Parathyroid adenoma (tissue), 2 donors: Measurements from ENCODE around the gene GSN.
"Not testable (repeated sequence)": the region's sequence is repeated elsewhere in the genome, so short reads cannot be mapped to it uniquely, and the experiment has no call there.

Source experiments
- H2AFZ ChIP-seq: fragments of 300-600 bp; sonication (generic); one replicate; pipeline ENCODE4 v1.7.0; 2017; ENCODE audit warnings: antibody characterized with exemption, mild to moderate bottlenecking
- H3K27ac ChIP-seq: fragments of 300-600 bp; sonication (generic); one replicate; pipeline ENCODE4 v1.7.0; 2017
- H3K27me3 ChIP-seq: fragments of 300-600 bp; sonication (generic); one replicate; pipeline ENCODE4 v1.7.0; 2017; ENCODE audit warnings: low read length; ENCODE audit not compliant: control insufficient read depth, insufficient read depth
- H3K36me3 ChIP-seq: fragments of 300-600 bp; sonication (generic); one replicate; pipeline ENCODE4 v1.7.0; 2017; ENCODE audit warnings: low read length; ENCODE audit not compliant: control insufficient read depth, insufficient read depth
- H3K4me1 ChIP-seq: fragments of 300-600 bp; sonication (generic); one replicate; pipeline ENCODE4 v1.7.0; 2017; ENCODE audit warnings: control low read depth
- H3K4me2 ChIP-seq: fragments of 300-600 bp; sonication (generic); one replicate; pipeline ENCODE4 v1.7.0; 2017; ENCODE audit warnings: low read length
- H3K4me3 ChIP-seq: fragments of 300-600 bp; sonication (generic); one replicate; pipeline ENCODE4 v1.7.0; 2017; ENCODE audit warnings: low read depth, low read length
- H3K79me2 ChIP-seq: fragments of 300-600 bp; sonication (generic); one replicate; pipeline ENCODE4 v1.7.0; 2017; ENCODE audit warnings: control low read depth
- H3K9ac ChIP-seq: fragments of 300-600 bp; sonication (generic); one replicate; pipeline ENCODE4 v1.7.0; 2017; ENCODE audit warnings: mild to moderate bottlenecking
- H3K9me3 ChIP-seq: fragments of 300-600 bp; sonication (generic); one replicate; pipeline ENCODE4 v1.7.0; 2017; ENCODE audit warnings: low read length; ENCODE audit not compliant: control insufficient read depth
- CTCF ChIP-seq: fragments of 300-600 bp; sonication (generic); IDR thresholded peaks from one replicate; pipeline ENCODE4 v1.7.0; 2017; ENCODE audit warnings: antibody characterized with exemption, mild to moderate bottlenecking
- donor health status: primary hyperparathyroidism.

GSN gene

GRCh38 chr9:121289026-121289771, 21.2 kb downstream of the GSN start:
- no peaks in the 10 kb centered on the region for H3K27me3 ChIP-seq
- H3K9me3 ChIP-seq: no peaks in the 10 kb centered on the region
- peaks cover 6% of the 10 kb centered on the region for H3K4me1 ChIP-seq
- H3K27ac ChIP-seq: peak overlapping the region; percentile 59
- H3K4me2 ChIP-seq: no peak overlapping the region
- TF ChIP-seq CTCF: no peak
- peak overlapping the region; percentile 75 for H2AFZ ChIP-seq
- no peaks in the 10 kb centered on the region for H3K79me2 ChIP-seq
- no peak overlapping the region for H3K9ac ChIP-seq
- H3K4me3 ChIP-seq: no peak overlapping the region
- no peaks in the 10 kb centered on the region for H3K36me3 ChIP-seq

GRCh38 chr9:121289772-121290370, 21.9 kb downstream of the GSN start:
- H3K4me3 ChIP-seq: no peak overlapping the region
- no peak for TF ChIP-seq CTCF
- H3K9me3 ChIP-seq: no peaks in the 10 kb centered on the region
- no peaks in the 10 kb centered on the region for H3K27me3 ChIP-seq
- H3K27ac ChIP-seq: peak overlapping the region; percentile 59
- H3K79me2 ChIP-seq: no peaks in the 10 kb centered on the region
- no peak overlapping the region for H3K9ac ChIP-seq
- H3K4me1 ChIP-seq: peaks cover 6% of the 10 kb centered on the region
- H3K36me3 ChIP-seq: no peaks in the 10 kb centered on the region
- H3K4me2 ChIP-seq: no peak overlapping the region
- no peak overlapping the region for H2AFZ ChIP-seq

GRCh38 chr9:121291536-121291935, 23.6 kb downstream of the GSN start:
- not testable (repeated sequence) for H3K4me1 ChIP-seq, H3K4me3 ChIP-seq, H3K79me2 ChIP-seq, H3K4me2 ChIP-seq, H3K27me3 ChIP-seq, H3K27ac ChIP-seq, H3K9ac ChIP-seq, H3K9me3 ChIP-seq, H3K36me3 ChIP-seq, H2AFZ ChIP-seq

- Histone ChIP-seq H3K4me2 (no peak overlapping the region), H2AFZ (no peak overlapping the region), H3K4me1 (peaks cover 9% of the 10 kb centered on the region), H3K36me3 (no peaks in the 10 kb centered on the region), H3K9ac (no peak overlapping the region), H3K79me2 (no peaks in the 10 kb centered on the region), H3K9me3 (no peaks in the 10 kb centered on the region), H3K4me3 (no peak overlapping the region), H3K27ac (no peak overlapping the region), H3K27me3 (no peaks in the 10 kb centered on the region)
- no peak for TF ChIP-seq CTCF
These were observed 24.1 kb downstream of the GSN start for GRCh38 chr9:121292051-121292450.

- H3K4me2 ChIP-seq: no peak overlapping the region
- no peaks in the 10 kb centered on the region for H3K36me3 ChIP-seq
- no peak overlapping the region for H3K4me3 ChIP-seq
- peaks cover 8% of the 10 kb centered on the region for H3K4me1 ChIP-seq
- H2AFZ ChIP-seq: no peak overlapping the region
- H3K9me3 ChIP-seq: no peaks in the 10 kb centered on the region
- H3K79me2 ChIP-seq: no peaks in the 10 kb centered on the region
- H3K27ac ChIP-seq: no peak overlapping the region
- no peak for TF ChIP-seq CTCF
- H3K27me3 ChIP-seq: no peaks in the 10 kb centered on the region
- H3K9ac ChIP-seq: no peak overlapping the region
These were observed 24.9 kb downstream of the GSN start for GRCh38 chr9:121292801-121293241.
